ENCODE measurements around the gene SPINT3. TPM values are rescaled to one million over a fixed set of nuclear protein-coding genes. Genes with fewer than 3 reads are reported as not detected.

The SPINT3 gene, protein sequence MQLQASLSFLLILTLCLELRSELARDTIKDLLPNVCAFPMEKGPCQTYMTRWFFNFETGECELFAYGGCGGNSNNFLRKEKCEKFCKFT
- not detected in 2 replicates for total RNA-seq

GRCh38 chr20:45515147-45515913 lies at the start of gene SPINT3:
TSS of gene SPINT3 (minus strand) at chr20:45515622. CDS start at chr20:45515608, 14 bp downstream.

GRCh38 chr20:45547206-45547770 lies 31.9 kb upstream of the SPINT3 start, which contains the start of gene EPPIN:
TSS of gene EPPIN (minus strand) at chr20:45547401. CDS start at chr20:45547357, 44 bp downstream.

DNA sequence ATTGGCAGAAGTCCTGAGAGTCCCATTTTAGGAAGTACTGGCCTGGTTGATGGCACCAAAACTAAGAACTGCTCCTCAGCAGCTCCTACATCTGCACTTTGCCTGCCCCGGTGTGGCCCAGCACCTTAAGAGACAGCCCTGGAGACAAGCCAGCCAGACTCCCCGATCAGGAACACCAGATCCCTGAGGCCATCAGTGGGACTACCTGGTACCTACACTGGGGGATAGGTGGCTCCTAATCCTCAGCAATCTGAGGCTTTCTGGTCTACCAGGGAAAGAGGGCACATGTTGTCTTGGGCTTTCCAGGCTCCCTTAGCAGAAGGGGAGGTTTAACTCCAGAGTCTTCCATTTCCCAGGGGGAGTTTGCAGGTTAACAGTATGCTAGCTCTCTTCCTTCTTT lies 24.0 kb upstream of the SPINT3 start, which contains the start of gene WFDC6:
TSS of gene WFDC6 (minus strand) at position 101 of the 400 bp plus-strand sequence. CDS start at position 26, 75 bp downstream.

GRCh38 chr20:45469336-45470261 lies 45.8 kb downstream of the SPINT3 start, which contains the start of gene WFDC2:
TSS of gene WFDC2 (plus strand) at chr20:45469753. CDS start at chr20:45469782, 29 bp downstream.

Small RNA genes lying within 50 kb of the gene (small RNA-seq; reads per million reads assigned to genes)
- gene AL031663.1 = not detected
- gene HSPD1P21 = not detected
- gene RNA5SP485 = not detected

Other genes with a start within 250 kb of the SPINT3 start
- not detected in 2 replicates for gene RBPJL, start 208.8 kb downstream of the SPINT3 start, total RNA-seq
- not detected in 2 replicates for gene MATN4, start 207.3 kb downstream of the SPINT3 start, total RNA-seq
- gene SDC4, start 167.2 kb downstream of the SPINT3 start, total RNA-seq = 170 and 210 TPM in 2 replicates
- 32.5 and 33.3 TPM in 2 replicates for gene SYS1, start 152.5 kb downstream of the SPINT3 start, total RNA-seq
- not detected in 2 replicates for gene TP53TG5, start 137.3 kb downstream of the SPINT3 start, total RNA-seq
- 3.9 and 10.2 TPM in 2 replicates for gene DBNDD2, start 107.3 kb downstream of the SPINT3 start, total RNA-seq
- gene PIGT, start 99.5 kb downstream of the SPINT3 start, total RNA-seq = 51.0 and 63.4 TPM in 2 replicates
- gene WFDC2, start 45.9 kb downstream of the SPINT3 start, total RNA-seq = not detected in 2 replicates
- not detected in 2 replicates for gene WFDC6, start 23.9 kb upstream of the SPINT3 start, total RNA-seq
- not detected in 2 replicates for gene EPPIN, start 31.8 kb upstream of the SPINT3 start, total RNA-seq
- not detected in 2 replicates for gene WFDC8, start 63.7 kb upstream of the SPINT3 start, total RNA-seq
- not detected in 2 replicates for gene WFDC10A, start 114.1 kb upstream of the SPINT3 start, total RNA-seq
- not detected in 2 replicates for gene WFDC9, start 115.7 kb upstream of the SPINT3 start, total RNA-seq
- not detected in 2 replicates for gene WFDC11, start 154.6 kb upstream of the SPINT3 start, total RNA-seq
- gene WFDC13, start 186.4 kb upstream of the SPINT3 start, total RNA-seq = not detected in 2 replicates
- 0.32 TPM in 1 of 2 replicates, not detected in the other for gene WFDC10B, start 189.4 kb upstream of the SPINT3 start, total RNA-seq
- not detected in 2 replicates for gene SPINT4, start 206.7 kb upstream of the SPINT3 start, total RNA-seq